HepG2 (cell line): Measurements from ENCODE around the gene PTPRO. TPM values are rescaled to one million over a fixed set of nuclear protein-coding genes. Genes with fewer than 3 reads are reported as not detected.

Experiments
- ATAC-seq: fragments of 200-7000 bp; cut with Tn5 transposase; 3 replicates; pipeline ENCODE4 v1.9.1; 2020; ENCODE audit warnings: mild to moderate bottlenecking, moderate library complexity
- BruUV-seq: library from RNA; stranded (reverse); fragments of 400-500 nt; replicated peaks from 2 replicates; lab custom pipeline; 2021; lab: Mats Ljungman, UMichigan
- CTCF ChIA-PET: fragments of 300-600 bp; formaldehyde crosslinking; extraction: SDS; loops from one replicate; lab custom pipeline; 2021; ENCODE audit warnings: low total read pairs, inconsistent platforms, low intra/inter-chr PET ratio; lab: Yijun Ruan, JAX
- POLR2A ChIA-PET: fragments of 350-600 bp; sonication (Branson Sonifier 250); formaldehyde crosslinking; loops from one replicate; lab custom pipeline; 2020; ENCODE audit warnings: antibody characterized with exemption, inconsistent platforms; lab: Yijun Ruan, JAX
- DNase-seq: peaks from one replicate; pipeline ENCODE4 v3.0.0-alpha.2; 2015; ENCODE audit warnings: low spot score
- FAIRE-seq: peaks from 3 replicates; lab custom pipeline; 2011; peaks lifted over from hg19 to GRCh38; lab: Jason Lieb, UNC
- H2AFZ ChIP-seq: one replicate; pipeline ENCODE4 v1.6.1; 2011; ENCODE audit warnings: low read length, inconsistent platforms
- H3K27ac ChIP-seq: fragments of 300-600 bp; 3 replicates; pipeline ENCODE4 v1.8.0; 2011; ENCODE audit warnings: mixed run types, mild to moderate bottlenecking, mixed read lengths, low read length, inconsistent platforms; ENCODE audit not compliant: insufficient read depth; ENCODE audit errors: extremely low read length
- H3K27me3 ChIP-seq, 2 experiments: fragments of 200-600 bp in 1 of 2; 2 replicates in 1 of 2; 3 replicates in 1 of 2; pipeline versions ENCODE4 v1.6.0 to v1.8.0; 2011; ENCODE audit warnings: low read length in 2 of 2, mild to moderate bottlenecking in 2 of 2, moderate library complexity in 2 of 2, inconsistent platforms in 1 of 2; ENCODE audit not compliant: insufficient read depth in 2 of 2, control insufficient read depth in 1 of 2
- H3K36me3 ChIP-seq, 2 experiments: fragments of 200-600 bp in 1 of 2; replicated peaks in 1 of 2; 2 replicates in 1 of 2; 3 replicates in 1 of 2; pipeline versions ENCODE4 v1.5.1 to v1.8.0; 2011; ENCODE audit warnings: low read length in 2 of 2, inconsistent platforms in 1 of 2; ENCODE audit not compliant: insufficient read depth in 2 of 2, control insufficient read depth in 1 of 2
- H3K4me1 ChIP-seq: 2 replicates; pipeline ENCODE4 v1.5.1; 2012; ENCODE audit warnings: low read length, inconsistent platforms; ENCODE audit not compliant: insufficient read depth
- H3K4me2 ChIP-seq: 2 replicates; pipeline ENCODE4 v1.6.0; 2011; ENCODE audit warnings: low read depth, low read length, inconsistent platforms
- H3K4me3 ChIP-seq, 3 experiments: fragments of 200-600 bp in 1 of 3; sonication (generic), shearing (Covaris generic) in 1 of 3; replicated peaks in 1 of 3; 2 replicates each; pipeline ENCODE4 v1.5.1; 2011 to 2016; ENCODE audit warnings: low read length in 3 of 3, inconsistent platforms in 2 of 3, low read depth in 2 of 3, mild to moderate bottlenecking in 2 of 3, control low read depth in 1 of 3, mixed read lengths in 1 of 3; ENCODE audit not compliant: insufficient read depth in 1 of 3
- H3K79me2 ChIP-seq: one replicate; pipeline ENCODE4 v1.6.1; 2011; ENCODE audit warnings: low read length, inconsistent platforms; ENCODE audit not compliant: insufficient read depth
- H3K9ac ChIP-seq: 2 replicates; pipeline ENCODE4 v1.6.0; 2011; ENCODE audit warnings: mild to moderate bottlenecking, low read depth, low read length, inconsistent platforms; ENCODE audit not compliant: insufficient read depth
- H3K9me3 ChIP-seq: 2 replicates; pipeline ENCODE4 v1.5.1; 2012; ENCODE audit warnings: mild to moderate bottlenecking, low read length
- H4K20me1 ChIP-seq: 2 replicates; pipeline ENCODE4 v1.6.0; 2011; ENCODE audit warnings: inconsistent platforms, mild to moderate bottlenecking, low read length, moderate library complexity; ENCODE audit not compliant: insufficient read depth
- FOXA3 ChIP-seq: IDR thresholded peaks from 2 replicates; pipeline ENCODE4 v1.6.1; 2016; ENCODE audit warnings: missing genetic modification reagents, missing compliant biosample characterization
- HOXA3 ChIP-seq: sonication (generic); formaldehyde crosslinking; IDR thresholded peaks from 2 replicates; pipeline ENCODE4 v1.5.0; 2020; ENCODE audit warnings: missing genetic modification reagents
- POLR2A ChIP-seq, 2 experiments: IDR thresholded peaks; 2 replicates each; pipeline ENCODE4 v1.6.1; 2011; ENCODE audit warnings: low read depth in 2 of 2, low read length in 2 of 2, mild to moderate bottlenecking in 1 of 2, moderate library complexity in 1 of 2; ENCODE audit not compliant: insufficient read depth in 1 of 2
- STAG1 ChIP-seq: sonication (generic); formaldehyde crosslinking; IDR thresholded peaks from 2 replicates; pipeline ENCODE4 v1.4.0; 2020; ENCODE audit warnings: missing genetic modification reagents
- ZC3H13 ChIP-seq: sonication (generic); formaldehyde crosslinking; IDR thresholded peaks from 2 replicates; pipeline ENCODE4 v1.8.1; 2023; ENCODE audit warnings: mild to moderate bottlenecking, missing genetic modification reagents, moderate library complexity
- ZSCAN21 ChIP-seq: sonication (generic); formaldehyde crosslinking; IDR thresholded peaks from 2 replicates; pipeline ENCODE4 v1.8.0; 2022; ENCODE audit warnings: mild to moderate bottlenecking, missing genetic modification reagents, moderate library complexity, borderline replicate concordance
- WGBS: methylation state at CpG from one replicate; pipeline ENCODE4 v1.1.6; 2017; ENCODE audit warnings: low lambda C conversion rate; 5-methylcytosine and 5-hydroxymethylcytosine counted together
- in situ Hi-C: cut with HindIII; loops from 2 replicates; pipeline ENCODE4 v1.10.0; 2017; ENCODE audit warnings: low pct_unique_long_range_greater_than_20kb; ENCODE audit not compliant: extremely low pct_ligation_motif_present
- intact Hi-C: fragments of 100-400 bp; cut with micrococcal nuclease; formaldehyde crosslinking; loops from one replicate; pipeline ENCODE4 v1.10.0; 2022; ENCODE audit not compliant: unreplicated experiment
- polyA plus RNA-seq, 8 experiments: library from polyadenylated mRNA; depleted of rRNA in 3 of 8; stranded (reverse) in 7 of 8; unstranded in 1 of 8; fragments of >200 nt; fragmentation: Illumina TruSeq in 4 of 8; extraction: Trizol in 4 of 8; gene quantifications; 2 replicates each; pipeline versions ENCODE4 v1.2.1 to v1.2.3, GENCODE V29; 2011 to 2016; ENCODE audit warnings: low read depth in 4 of 8, missing spikeins in 1 of 8, mixed read lengths in 1 of 8; ENCODE audit not compliant: insufficient read depth in 1 of 8
- total RNA-seq, 5 experiments: library from RNA; depleted of rRNA; stranded (reverse); fragments of >200 nt; fragmentation: Illumina TruSeq; extraction: Trizol; gene quantifications; 2 replicates each; pipeline ENCODE4 v1.2.3, GENCODE V29; 2016; ENCODE audit warnings: low read depth in 1 of 5
- TF ChIP-seq, protein P1 (sequence below): IDR thresholded peaks from 2 replicates; pipeline ENCODE4 v1.6.1; 2016; ENCODE audit warnings: missing compliant biosample characterization, missing genetic modification reagents, borderline replicate concordance
- TF ChIP-seq, protein P2 (sequence below): sonication (generic); formaldehyde crosslinking; IDR thresholded peaks from 2 replicates; pipeline ENCODE4 v1.8.1; 2022; ENCODE audit warnings: mild to moderate bottlenecking, missing genetic modification reagents
- TF ChIP-seq, protein P3 (sequence below): sonication (generic); formaldehyde crosslinking; IDR thresholded peaks from 2 replicates; pipeline ENCODE4 v1.4.0; 2020; ENCODE audit warnings: missing genetic modification reagents
- TF ChIP-seq, protein P4 (sequence below): sonication (generic); formaldehyde crosslinking; IDR thresholded peaks from 2 replicates; pipeline ENCODE4 v1.9.0; 2021; ENCODE audit warnings: mild to moderate bottlenecking, missing genetic modification reagents

Gene PTPRO
- total and polyA plus RNA-seq, 2 of the 13 experiments (the other 11 are each of a cell fraction or from before 2014, with no cell fraction given): 0.04 TPM; not detected in 1

DNA sequence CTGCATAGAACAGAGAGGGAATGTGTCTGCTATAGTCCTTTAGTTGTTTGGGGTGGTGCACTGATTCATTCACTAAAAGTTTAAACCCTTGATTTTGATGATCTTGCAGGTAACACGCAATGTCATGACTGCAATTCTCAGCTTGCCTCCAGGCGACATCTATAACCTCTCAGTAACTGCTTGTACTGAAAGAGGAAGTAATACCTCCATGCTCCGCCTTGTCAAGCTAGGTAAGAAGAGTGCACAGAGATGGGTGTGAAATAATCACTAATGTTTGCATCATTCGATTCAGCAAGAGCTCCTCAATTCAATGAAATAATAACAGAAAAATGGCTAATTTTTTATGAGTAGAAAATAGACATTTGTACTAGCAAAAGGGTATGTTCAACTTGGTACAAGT, 203.7 kb downstream of the PTPRO start (continued):
- TF ChIP-seq, protein P1, sequence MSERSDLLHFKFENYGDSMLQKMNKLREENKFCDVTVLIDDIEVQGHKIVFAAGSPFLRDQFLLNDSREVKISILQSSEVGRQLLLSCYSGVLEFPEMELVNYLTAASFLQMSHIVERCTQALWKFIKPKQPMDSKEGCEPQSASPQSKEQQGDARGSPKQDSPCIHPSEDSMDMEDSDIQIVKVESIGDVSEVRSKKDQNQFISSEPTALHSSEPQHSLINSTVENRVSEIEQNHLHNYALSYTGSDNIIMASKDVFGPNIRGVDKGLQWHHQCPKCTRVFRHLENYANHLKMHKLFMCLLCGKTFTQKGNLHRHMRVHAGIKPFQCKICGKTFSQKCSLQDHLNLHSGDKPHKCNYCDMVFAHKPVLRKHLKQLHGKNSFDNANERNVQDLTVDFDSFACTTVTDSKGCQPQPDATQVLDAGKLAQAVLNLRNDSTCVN (CRISPR knock-in tag): no peak
- TF ChIP-seq, all 625 proteins: peak for 3

DNA sequence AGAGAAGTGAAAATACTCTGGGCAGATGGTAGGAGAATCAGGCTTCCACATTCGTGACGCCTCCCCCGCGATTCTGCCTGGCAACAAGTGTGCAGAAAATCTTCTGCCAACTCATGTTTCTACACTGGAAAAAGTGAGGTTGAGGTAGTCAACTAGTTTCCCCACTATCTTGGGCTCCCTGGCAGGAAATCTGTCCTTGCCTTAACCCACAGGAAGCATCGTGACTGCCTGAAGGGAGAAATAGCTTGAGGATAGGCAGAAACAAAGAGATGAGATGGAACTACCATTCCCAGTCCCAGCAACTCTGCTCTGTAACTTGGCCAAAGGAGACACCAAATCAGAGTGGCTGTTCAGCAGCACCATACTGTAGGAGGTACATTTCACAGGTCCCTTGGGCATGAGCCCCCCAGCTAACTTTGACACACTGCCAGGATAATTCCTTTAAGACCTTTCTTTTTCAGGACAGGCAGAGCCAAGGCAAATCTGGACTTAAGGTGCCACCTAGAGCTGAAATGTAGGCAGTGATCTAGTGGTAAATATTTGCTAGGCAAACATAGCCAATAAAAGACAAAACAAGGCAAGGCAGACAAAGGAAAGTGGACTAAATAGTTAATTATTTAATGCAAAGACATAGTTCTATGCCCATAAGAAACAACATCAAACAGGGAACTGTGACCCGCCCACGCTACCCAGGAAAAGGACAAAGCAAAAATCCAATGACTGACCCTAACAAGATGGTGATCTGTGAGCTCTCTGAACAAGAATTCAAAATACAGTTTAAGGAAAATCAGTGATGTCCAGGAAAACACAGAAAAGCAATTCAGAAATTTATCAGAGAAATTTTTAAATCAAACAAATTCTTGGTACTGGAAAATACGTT, 205.1 kb downstream of the PTPRO start:
- WGBS: 3% methylated on average over 8 of the region's 8 CpGs
- H3K79me2 ChIP-seq: no peaks in the 10 kb centered on the region
- peak; percentile 63 for FAIRE-seq
- in situ Hi-C loops: no loop called here
- intact Hi-C loops: loop anchor here (1.0 kb wide), 1 partner anchor 251 kb away; no protein-coding TSS in a partner anchor
- H3K4me1 ChIP-seq: peaks cover 10% of the 10 kb centered on the region; the same call in 1 of the 2 replicates
- peak overlapping the region; percentile 55 for H2AFZ ChIP-seq
- no peak overlapping the region for H3K27ac ChIP-seq
- BruUV-seq: no TSS peak
- H4K20me1 ChIP-seq: no peaks in the 10 kb centered on the region
- peak; percentile 82 for ATAC-seq
- peak overlapping the region in 1 of 3 experiments; percentile 31; a peak in 2 of 6 replicates for H3K4me3 ChIP-seq
- H3K36me3 ChIP-seq: no peaks in the 10 kb centered on the region
- H3K9me3 ChIP-seq: no peaks in the 10 kb centered on the region
- peak overlapping the region; percentile 66 for H3K4me2 ChIP-seq
- H3K9ac ChIP-seq: no peak overlapping the region
- ChIA-PET POLR2A (no interaction called here), CTCF (interaction anchor here (1.5 kb wide), 1 partner anchor 252 kb away, joined by 4 read pairs; no protein-coding TSS in a partner anchor)
- peaks cover 0 to 4% of the 10 kb centered on the region in 2 experiments; a peak in 1 of 5 replicates for H3K27me3 ChIP-seq
- DNase-seq: peak; percentile 28
- TF ChIP-seq, protein P2, sequence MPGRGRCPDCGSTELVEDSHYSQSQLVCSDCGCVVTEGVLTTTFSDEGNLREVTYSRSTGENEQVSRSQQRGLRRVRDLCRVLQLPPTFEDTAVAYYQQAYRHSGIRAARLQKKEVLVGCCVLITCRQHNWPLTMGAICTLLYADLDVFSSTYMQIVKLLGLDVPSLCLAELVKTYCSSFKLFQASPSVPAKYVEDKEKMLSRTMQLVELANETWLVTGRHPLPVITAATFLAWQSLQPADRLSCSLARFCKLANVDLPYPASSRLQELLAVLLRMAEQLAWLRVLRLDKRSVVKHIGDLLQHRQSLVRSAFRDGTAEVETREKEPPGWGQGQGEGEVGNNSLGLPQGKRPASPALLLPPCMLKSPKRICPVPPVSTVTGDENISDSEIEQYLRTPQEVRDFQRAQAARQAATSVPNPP (CRISPR knock-in tag): no peak
- TF ChIP-seq FOXA3 (CRISPR knock-in tag) (peak; percentile 49; the same call in 1 of the 2 replicates), POLR2A (IDR thresholded peaks at IDR 0.05; ENCODE audit: insufficient read depth in 1 of 2, low read depth in 2 of 2, low read length in 2 of 2) (no peak), ZC3H13 (CRISPR knock-in tag) (no peak), STAG1 (CRISPR knock-in tag) (peak; percentile 69), HOXA3 (CRISPR knock-in tag) (no peak), ZSCAN21 (CRISPR knock-in tag) (no peak)
- TF ChIP-seq, protein P3, sequence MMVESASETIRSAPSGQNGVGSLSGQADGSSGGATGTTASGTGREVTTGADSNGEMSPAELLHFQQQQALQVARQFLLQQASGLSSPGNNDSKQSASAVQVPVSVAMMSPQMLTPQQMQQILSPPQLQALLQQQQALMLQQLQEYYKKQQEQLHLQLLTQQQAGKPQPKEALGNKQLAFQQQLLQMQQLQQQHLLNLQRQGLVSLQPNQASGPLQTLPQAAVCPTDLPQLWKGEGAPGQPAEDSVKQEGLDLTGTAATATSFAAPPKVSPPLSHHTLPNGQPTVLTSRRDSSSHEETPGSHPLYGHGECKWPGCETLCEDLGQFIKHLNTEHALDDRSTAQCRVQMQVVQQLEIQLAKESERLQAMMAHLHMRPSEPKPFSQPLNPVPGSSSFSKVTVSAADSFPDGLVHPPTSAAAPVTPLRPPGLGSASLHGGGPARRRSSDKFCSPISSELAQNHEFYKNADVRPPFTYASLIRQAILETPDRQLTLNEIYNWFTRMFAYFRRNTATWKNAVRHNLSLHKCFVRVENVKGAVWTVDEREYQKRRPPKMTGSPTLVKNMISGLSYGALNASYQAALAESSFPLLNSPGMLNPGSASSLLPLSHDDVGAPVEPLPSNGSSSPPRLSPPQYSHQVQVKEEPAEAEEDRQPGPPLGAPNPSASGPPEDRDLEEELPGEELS (CRISPR knock-in tag): no peak; the same call in 1 of the 2 replicates
- TF ChIP-seq, protein P4, sequence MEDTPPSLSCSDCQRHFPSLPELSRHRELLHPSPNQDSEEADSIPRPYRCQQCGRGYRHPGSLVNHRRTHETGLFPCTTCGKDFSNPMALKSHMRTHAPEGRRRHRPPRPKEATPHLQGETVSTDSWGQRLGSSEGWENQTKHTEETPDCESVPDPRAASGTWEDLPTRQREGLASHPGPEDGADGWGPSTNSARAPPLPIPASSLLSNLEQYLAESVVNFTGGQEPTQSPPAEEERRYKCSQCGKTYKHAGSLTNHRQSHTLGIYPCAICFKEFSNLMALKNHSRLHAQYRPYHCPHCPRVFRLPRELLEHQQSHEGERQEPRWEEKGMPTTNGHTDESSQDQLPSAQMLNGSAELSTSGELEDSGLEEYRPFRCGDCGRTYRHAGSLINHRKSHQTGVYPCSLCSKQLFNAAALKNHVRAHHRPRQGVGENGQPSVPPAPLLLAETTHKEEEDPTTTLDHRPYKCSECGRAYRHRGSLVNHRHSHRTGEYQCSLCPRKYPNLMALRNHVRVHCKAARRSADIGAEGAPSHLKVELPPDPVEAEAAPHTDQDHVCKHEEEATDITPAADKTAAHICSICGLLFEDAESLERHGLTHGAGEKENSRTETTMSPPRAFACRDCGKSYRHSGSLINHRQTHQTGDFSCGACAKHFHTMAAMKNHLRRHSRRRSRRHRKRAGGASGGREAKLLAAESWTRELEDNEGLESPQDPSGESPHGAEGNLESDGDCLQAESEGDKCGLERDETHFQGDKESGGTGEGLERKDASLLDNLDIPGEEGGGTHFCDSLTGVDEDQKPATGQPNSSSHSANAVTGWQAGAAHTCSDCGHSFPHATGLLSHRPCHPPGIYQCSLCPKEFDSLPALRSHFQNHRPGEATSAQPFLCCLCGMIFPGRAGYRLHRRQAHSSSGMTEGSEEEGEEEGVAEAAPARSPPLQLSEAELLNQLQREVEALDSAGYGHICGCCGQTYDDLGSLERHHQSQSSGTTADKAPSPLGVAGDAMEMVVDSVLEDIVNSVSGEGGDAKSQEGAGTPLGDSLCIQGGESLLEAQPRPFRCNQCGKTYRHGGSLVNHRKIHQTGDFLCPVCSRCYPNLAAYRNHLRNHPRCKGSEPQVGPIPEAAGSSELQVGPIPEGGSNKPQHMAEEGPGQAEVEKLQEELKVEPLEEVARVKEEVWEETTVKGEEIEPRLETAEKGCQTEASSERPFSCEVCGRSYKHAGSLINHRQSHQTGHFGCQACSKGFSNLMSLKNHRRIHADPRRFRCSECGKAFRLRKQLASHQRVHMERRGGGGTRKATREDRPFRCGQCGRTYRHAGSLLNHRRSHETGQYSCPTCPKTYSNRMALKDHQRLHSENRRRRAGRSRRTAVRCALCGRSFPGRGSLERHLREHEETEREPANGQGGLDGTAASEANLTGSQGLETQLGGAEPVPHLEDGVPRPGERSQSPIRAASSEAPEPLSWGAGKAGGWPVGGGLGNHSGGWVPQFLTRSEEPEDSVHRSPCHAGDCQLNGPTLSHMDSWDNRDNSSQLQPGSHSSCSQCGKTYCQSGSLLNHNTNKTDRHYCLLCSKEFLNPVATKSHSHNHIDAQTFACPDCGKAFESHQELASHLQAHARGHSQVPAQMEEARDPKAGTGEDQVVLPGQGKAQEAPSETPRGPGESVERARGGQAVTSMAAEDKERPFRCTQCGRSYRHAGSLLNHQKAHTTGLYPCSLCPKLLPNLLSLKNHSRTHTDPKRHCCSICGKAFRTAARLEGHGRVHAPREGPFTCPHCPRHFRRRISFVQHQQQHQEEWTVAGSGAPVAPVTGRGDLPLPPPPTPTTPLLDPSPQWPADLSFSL (CRISPR knock-in tag): no peak
